ENCODE measurements around the gene SMU1. TPM values are rescaled to one million over a fixed set of nuclear protein-coding genes. Genes with fewer than 3 reads are reported as not detected.

The SMU1 gene
- total RNA-seq, 1 experiment from 2014 or later: 23.2 TPM

- TF ChIP-seq HMGXB4 (CRISPR knock-in tag; IDR thresholded peaks at IDR 0.05) (no peak), TCF7 (CRISPR knock-in tag; IDR thresholded peaks at IDR 0.05; ENCODE audit: low read depth) (no peak), GRHL2 (CRISPR knock-in tag; IDR thresholded peaks at IDR 0.05; ENCODE audit: insufficient replicate concordance, severe bottlenecking) (no peak), ZNF317 (CRISPR knock-in tag; IDR thresholded peaks at IDR 0.05; ENCODE audit: borderline replicate concordance, low read depth) (no peak)
Observed at GRCh38 chr9:33017283-33018041, 59.0 kb downstream of the SMU1 start (continued).

- H3K4me3 Mint-ChIP-seq: no peak overlapping the region
- no peak for DNase-seq (ENCODE audit: low spot score)
Observed at GRCh38 chr9:33014665-33015014, 61.8 kb downstream of the SMU1 start.

DNA sequence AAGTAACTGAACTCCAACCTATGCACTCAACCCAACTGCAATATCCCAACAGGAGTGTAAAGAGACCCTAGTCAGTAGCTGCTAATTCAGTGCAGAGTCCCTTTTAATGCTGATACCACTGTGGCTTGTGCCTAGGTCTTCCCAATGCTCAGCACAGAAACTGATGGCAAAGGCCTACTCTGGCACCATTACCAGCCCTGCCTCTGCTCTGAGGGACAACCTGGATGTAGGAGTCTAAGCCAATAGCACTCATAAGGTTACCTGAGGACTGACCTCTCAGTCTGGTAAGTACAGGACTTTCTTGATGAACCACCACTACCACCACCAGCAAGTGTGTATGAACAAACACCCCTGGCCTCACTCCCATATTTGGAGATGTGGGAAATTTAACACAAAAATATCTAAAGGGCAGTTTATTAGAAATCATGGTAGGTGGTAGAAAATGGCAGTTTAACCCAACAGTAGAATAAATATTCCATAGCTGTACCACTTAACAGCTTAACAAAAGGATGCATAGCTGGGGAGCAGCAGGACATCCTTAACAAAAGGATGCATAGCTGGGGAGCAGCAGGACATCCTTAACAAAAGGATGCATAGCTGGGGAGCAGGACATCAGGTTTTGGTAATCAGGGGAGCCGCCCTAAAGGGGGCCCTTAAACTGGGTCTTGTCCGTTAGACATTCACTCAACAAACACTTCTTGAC is 62.4 kb downstream of the SMU1 start:
- DNase-seq (ENCODE audit: low spot score) (no peak), ATAC-seq (peak; percentile 73)
- peak overlapping the region; percentile 30; the same call in 1 of the 2 replicates for H3K27ac Mint-ChIP-seq
- no peaks in the 10 kb centered on the region for H3K36me3 Mint-ChIP-seq
- POLR2A ChIA-PET: interaction anchor here (1.0 to 1.1 kb wide), 3 partner anchors 11 to 30 kb away, joined by 3 to 10 read pairs (median 4); partner anchors contain the start of genes APTX and DNAJA1
- no peaks in the 10 kb centered on the region for H3K9me3 Mint-ChIP-seq
- H3K27me3 Mint-ChIP-seq (ENCODE audit: low read depth): no peaks in the 10 kb centered on the region
- CTCF ChIA-PET: interaction anchor here (0.8 kb wide), 1 partner anchor 11 kb away, joined by 3 read pairs; the partner anchor contains the start of gene DNAJA1
- peak overlapping the region; percentile 11; the same call in 1 of the 2 replicates for H3K4me3 Mint-ChIP-seq
- H3K4me1 Mint-ChIP-seq: peaks cover 27% of the 10 kb centered on the region
- TF ChIP-seq NFYB (CRISPR knock-in tag; conservative IDR thresholded peaks at IDR 0.05; ENCODE audit: low read depth) (no peak), NFE2L1 (CRISPR knock-in tag; IDR thresholded peaks at IDR 0.05) (no peak), NFATC4 (CRISPR knock-in tag; IDR thresholded peaks at IDR 0.05) (no peak), ZNF121 (CRISPR knock-in tag; IDR thresholded peaks at IDR 0.05) (no peak), NR3C1 (CRISPR knock-in tag; conservative IDR thresholded peaks at IDR 0.05; ENCODE audit: low read depth) (no peak), ELF4 (CRISPR knock-in tag; IDR thresholded peaks at IDR 0.05; ENCODE audit: low read depth) (no peak), FOXJ3 (CRISPR knock-in tag; IDR thresholded peaks at IDR 0.05; ENCODE audit: borderline replicate concordance) (no peak), HMGA2 (CRISPR knock-in tag; IDR thresholded peaks at IDR 0.05) (no peak), RORB (CRISPR knock-in tag; IDR thresholded peaks at IDR 0.05) (no peak)
- TF ChIP-seq, protein P1, sequence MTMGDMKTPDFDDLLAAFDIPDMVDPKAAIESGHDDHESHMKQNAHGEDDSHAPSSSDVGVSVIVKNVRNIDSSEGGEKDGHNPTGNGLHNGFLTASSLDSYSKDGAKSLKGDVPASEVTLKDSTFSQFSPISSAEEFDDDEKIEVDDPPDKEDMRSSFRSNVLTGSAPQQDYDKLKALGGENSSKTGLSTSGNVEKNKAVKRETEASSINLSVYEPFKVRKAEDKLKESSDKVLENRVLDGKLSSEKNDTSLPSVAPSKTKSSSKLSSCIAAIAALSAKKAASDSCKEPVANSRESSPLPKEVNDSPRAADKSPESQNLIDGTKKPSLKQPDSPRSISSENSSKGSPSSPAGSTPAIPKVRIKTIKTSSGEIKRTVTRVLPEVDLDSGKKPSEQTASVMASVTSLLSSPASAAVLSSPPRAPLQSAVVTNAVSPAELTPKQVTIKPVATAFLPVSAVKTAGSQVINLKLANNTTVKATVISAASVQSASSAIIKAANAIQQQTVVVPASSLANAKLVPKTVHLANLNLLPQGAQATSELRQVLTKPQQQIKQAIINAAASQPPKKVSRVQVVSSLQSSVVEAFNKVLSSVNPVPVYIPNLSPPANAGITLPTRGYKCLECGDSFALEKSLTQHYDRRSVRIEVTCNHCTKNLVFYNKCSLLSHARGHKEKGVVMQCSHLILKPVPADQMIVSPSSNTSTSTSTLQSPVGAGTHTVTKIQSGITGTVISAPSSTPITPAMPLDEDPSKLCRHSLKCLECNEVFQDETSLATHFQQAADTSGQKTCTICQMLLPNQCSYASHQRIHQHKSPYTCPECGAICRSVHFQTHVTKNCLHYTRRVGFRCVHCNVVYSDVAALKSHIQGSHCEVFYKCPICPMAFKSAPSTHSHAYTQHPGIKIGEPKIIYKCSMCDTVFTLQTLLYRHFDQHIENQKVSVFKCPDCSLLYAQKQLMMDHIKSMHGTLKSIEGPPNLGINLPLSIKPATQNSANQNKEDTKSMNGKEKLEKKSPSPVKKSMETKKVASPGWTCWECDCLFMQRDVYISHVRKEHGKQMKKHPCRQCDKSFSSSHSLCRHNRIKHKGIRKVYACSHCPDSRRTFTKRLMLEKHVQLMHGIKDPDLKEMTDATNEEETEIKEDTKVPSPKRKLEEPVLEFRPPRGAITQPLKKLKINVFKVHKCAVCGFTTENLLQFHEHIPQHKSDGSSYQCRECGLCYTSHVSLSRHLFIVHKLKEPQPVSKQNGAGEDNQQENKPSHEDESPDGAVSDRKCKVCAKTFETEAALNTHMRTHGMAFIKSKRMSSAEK (CRISPR knock-in tag; IDR thresholded peaks at IDR 0.05; ENCODE audit: borderline replicate concordance): no peak
- TF ChIP-seq, protein P2, sequence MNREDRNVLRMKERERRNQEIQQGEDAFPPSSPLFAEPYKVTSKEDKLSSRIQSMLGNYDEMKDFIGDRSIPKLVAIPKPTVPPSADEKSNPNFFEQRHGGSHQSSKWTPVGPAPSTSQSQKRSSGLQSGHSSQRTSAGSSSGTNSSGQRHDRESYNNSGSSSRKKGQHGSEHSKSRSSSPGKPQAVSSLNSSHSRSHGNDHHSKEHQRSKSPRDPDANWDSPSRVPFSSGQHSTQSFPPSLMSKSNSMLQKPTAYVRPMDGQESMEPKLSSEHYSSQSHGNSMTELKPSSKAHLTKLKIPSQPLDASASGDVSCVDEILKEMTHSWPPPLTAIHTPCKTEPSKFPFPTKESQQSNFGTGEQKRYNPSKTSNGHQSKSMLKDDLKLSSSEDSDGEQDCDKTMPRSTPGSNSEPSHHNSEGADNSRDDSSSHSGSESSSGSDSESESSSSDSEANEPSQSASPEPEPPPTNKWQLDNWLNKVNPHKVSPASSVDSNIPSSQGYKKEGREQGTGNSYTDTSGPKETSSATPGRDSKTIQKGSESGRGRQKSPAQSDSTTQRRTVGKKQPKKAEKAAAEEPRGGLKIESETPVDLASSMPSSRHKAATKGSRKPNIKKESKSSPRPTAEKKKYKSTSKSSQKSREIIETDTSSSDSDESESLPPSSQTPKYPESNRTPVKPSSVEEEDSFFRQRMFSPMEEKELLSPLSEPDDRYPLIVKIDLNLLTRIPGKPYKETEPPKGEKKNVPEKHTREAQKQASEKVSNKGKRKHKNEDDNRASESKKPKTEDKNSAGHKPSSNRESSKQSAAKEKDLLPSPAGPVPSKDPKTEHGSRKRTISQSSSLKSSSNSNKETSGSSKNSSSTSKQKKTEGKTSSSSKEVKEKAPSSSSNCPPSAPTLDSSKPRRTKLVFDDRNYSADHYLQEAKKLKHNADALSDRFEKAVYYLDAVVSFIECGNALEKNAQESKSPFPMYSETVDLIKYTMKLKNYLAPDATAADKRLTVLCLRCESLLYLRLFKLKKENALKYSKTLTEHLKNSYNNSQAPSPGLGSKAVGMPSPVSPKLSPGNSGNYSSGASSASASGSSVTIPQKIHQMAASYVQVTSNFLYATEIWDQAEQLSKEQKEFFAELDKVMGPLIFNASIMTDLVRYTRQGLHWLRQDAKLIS (CRISPR knock-in tag; IDR thresholded peaks at IDR 0.05; ENCODE audit: borderline replicate concordance): no peak

More at GRCh38 chr9:33014665-33015014, 61.8 kb downstream of the SMU1 start:
- no peaks in the 10 kb centered on the region for H3K36me3 Mint-ChIP-seq
- H3K4me1 Mint-ChIP-seq: peaks cover 29% of the 10 kb centered on the region
- ATAC-seq: peak; percentile 50
- CTCF ChIA-PET: interaction anchor here (0.8 kb wide), 1 partner anchor 10 kb away, joined by 3 read pairs; the partner anchor contains the start of gene DNAJA1
- H3K27ac Mint-ChIP-seq: peak overlapping the region; percentile 30; the same call in 1 of the 2 replicates
- TF ChIP-seq ATF6 (CRISPR knock-in tag; IDR thresholded peaks at IDR 0.05): no peak
- POLR2A ChIA-PET: interaction anchor here (1.0 kb wide), 2 partner anchors 10 to 13 kb away, joined by 3 to 10 read pairs; partner anchors contain the start of genes APTX and DNAJA1
- H3K27me3 Mint-ChIP-seq (ENCODE audit: low read depth): no peaks in the 10 kb centered on the region
- H3K9me3 Mint-ChIP-seq: no peaks in the 10 kb centered on the region

Data from WTC11 (cell line).